Neural cell (in vitro differentiated cells): ENCODE measurements around the gene MAN2B2. TPM values are rescaled to one million over a fixed set of nuclear protein-coding genes. Genes with fewer than 3 reads are reported as not detected.

ENCODE experiments used
- H2AFZ ChIP-seq: fragments of 200-600, 300-800 bp; sonication (generic), shearing (Covaris generic); 2 replicates; pipeline ENCODE4 v1.6.0; 2014; ENCODE audit warnings: low read depth, mild to moderate bottlenecking, antibody characterized with exemption, low read length, moderate library complexity
- H3F3A ChIP-seq: fragments of 200-600 bp; shearing (Covaris generic); 2 replicates; pipeline ENCODE4 v1.6.1; 2016; ENCODE audit warnings: mild to moderate bottlenecking, moderate library complexity, mixed read lengths, antibody characterized with exemption, low read length; ENCODE audit not compliant: insufficient read depth, poor library complexity, severe bottlenecking
- H3K27ac ChIP-seq: fragments of 200-600, 300-800 bp; sonication (generic), shearing (Covaris generic); 2 replicates; pipeline ENCODE4 v1.5.1; 2014; ENCODE audit warnings: mild to moderate bottlenecking, low read length, moderate library complexity
- H3K27me3 ChIP-seq: fragments of 300-800, 200-600 bp; sonication (generic), shearing (Covaris generic); 2 replicates; pipeline ENCODE4 v1.6.0; 2014; ENCODE audit warnings: mild to moderate bottlenecking, low read depth, low read length, moderate library complexity; ENCODE audit not compliant: insufficient read depth
- H3K36me3 ChIP-seq: fragments of 300-800, 200-600 bp; sonication (generic), shearing (Covaris generic); 2 replicates; pipeline ENCODE4 v1.5.1; 2014; ENCODE audit warnings: mild to moderate bottlenecking, antibody characterized with exemption, low read length, moderate library complexity; ENCODE audit not compliant: insufficient read depth
- H3K4me2 ChIP-seq: fragments of 300-800, 200-600 bp; sonication (generic), shearing (Covaris generic); 2 replicates; pipeline ENCODE4 v1.6.0; 2014; ENCODE audit warnings: mild to moderate bottlenecking, low read length
- H3K4me3 ChIP-seq: fragments of 300-800, 200-600 bp; sonication (generic), shearing (Covaris generic); 2 replicates; pipeline ENCODE4 v1.5.1; 2014; ENCODE audit warnings: mild to moderate bottlenecking, low read length, moderate library complexity
- H3K79me2 ChIP-seq: fragments of 200-600 bp; shearing (Covaris generic); replicated peaks from 2 replicates; pipeline ENCODE4 v1.6.0; 2014; ENCODE audit warnings: mild to moderate bottlenecking, low read length, moderate library complexity; ENCODE audit not compliant: insufficient read depth
- H3K9ac ChIP-seq: fragments of 300-800, 200-600 bp; sonication (generic), shearing (Covaris generic); 2 replicates; pipeline ENCODE4 v1.6.1; 2016; ENCODE audit warnings: mild to moderate bottlenecking, low read length, mixed read lengths
- H3K9me2 ChIP-seq: fragments of 200-600 bp; shearing (Covaris generic); 2 replicates; pipeline ENCODE4 v1.6.1; 2016; ENCODE audit warnings: mild to moderate bottlenecking, low read length, mixed read lengths; ENCODE audit not compliant: insufficient read depth
- H3K9me3 ChIP-seq: fragments of 200-600, 300-800 bp; sonication (generic), shearing (Covaris generic); 2 replicates; pipeline ENCODE4 v1.6.1; 2016; ENCODE audit warnings: mild to moderate bottlenecking, mixed run types, low read length, moderate library complexity, mixed read lengths
- H4K20me1 ChIP-seq: fragments of 200-600 bp; shearing (Covaris generic); 2 replicates; pipeline ENCODE4 v1.6.1; 2016; ENCODE audit warnings: mild to moderate bottlenecking, mixed run types; ENCODE audit not compliant: insufficient read depth
- EP300 ChIP-seq: fragments of 450-650 bp; conservative IDR thresholded peaks from 2 replicates; pipeline ENCODE4 v1.6.1; 2014; ENCODE audit warnings: antibody characterized with exemption, mild to moderate bottlenecking, moderate library complexity; ENCODE audit not compliant: poor library complexity, severe bottlenecking
- EZH2 ChIP-seq: fragments of 200-600, 300-800 bp; shearing (Covaris generic), sonication (generic); IDR thresholded peaks from 2 replicates; pipeline ENCODE4 v1.6.1; 2014; ENCODE audit warnings: antibody characterized with exemption, low read length, borderline replicate concordance, mild to moderate bottlenecking; ENCODE audit not compliant: insufficient read depth, poor library complexity, severe bottlenecking
- MXI1 ChIP-seq: fragments of 450-650 bp; conservative IDR thresholded peaks from 2 replicates; pipeline ENCODE4 v1.6.1; 2014; ENCODE audit warnings: antibody characterized with exemption, mild to moderate bottlenecking; ENCODE audit not compliant: poor library complexity, severe bottlenecking
- POLR2AphosphoS5 ChIP-seq: IDR thresholded peaks from 2 replicates; pipeline ENCODE4 v1.6.1; 2012
- RAD21 ChIP-seq: fragments of 450-650 bp; conservative IDR thresholded peaks from 2 replicates; pipeline ENCODE4 v1.6.1; 2014; ENCODE audit warnings: antibody characterized with exemption, mild to moderate bottlenecking, moderate library complexity
- SMC3 ChIP-seq: fragments of 450-650 bp; conservative IDR thresholded peaks from 2 replicates; pipeline ENCODE4 v1.6.1; 2014; ENCODE audit warnings: antibody characterized with exemption, mild to moderate bottlenecking, moderate library complexity; ENCODE audit not compliant: poor library complexity
- TAF1 ChIP-seq: IDR thresholded peaks from 2 replicates; pipeline ENCODE4 v1.6.1; 2012; ENCODE audit warnings: low read depth
- polyA plus RNA-seq: library from polyadenylated mRNA; depleted of rRNA; stranded (reverse); fragments of >200 nt; gene quantifications from 2 replicates; pipeline ENCODE4 v1.2.3, GENCODE V29; 2014
- TF ChIP-seq, protein P1 (sequence below): IDR thresholded peaks from 2 replicates; pipeline ENCODE4 v1.6.1; 2012; ENCODE audit warnings: borderline replicate concordance
- TF ChIP-seq, protein P2 (sequence below): fragments of 450-650 bp; IDR thresholded peaks from 2 replicates; pipeline ENCODE4 v1.5.1; 2014; ENCODE audit warnings: antibody characterized with exemption, mild to moderate bottlenecking, moderate library complexity; ENCODE audit not compliant: poor library complexity, severe bottlenecking

Gene MAN2B2
- polyA plus RNA-seq, 1 donor from 2014 or later = 7.5 TPM

DNA sequence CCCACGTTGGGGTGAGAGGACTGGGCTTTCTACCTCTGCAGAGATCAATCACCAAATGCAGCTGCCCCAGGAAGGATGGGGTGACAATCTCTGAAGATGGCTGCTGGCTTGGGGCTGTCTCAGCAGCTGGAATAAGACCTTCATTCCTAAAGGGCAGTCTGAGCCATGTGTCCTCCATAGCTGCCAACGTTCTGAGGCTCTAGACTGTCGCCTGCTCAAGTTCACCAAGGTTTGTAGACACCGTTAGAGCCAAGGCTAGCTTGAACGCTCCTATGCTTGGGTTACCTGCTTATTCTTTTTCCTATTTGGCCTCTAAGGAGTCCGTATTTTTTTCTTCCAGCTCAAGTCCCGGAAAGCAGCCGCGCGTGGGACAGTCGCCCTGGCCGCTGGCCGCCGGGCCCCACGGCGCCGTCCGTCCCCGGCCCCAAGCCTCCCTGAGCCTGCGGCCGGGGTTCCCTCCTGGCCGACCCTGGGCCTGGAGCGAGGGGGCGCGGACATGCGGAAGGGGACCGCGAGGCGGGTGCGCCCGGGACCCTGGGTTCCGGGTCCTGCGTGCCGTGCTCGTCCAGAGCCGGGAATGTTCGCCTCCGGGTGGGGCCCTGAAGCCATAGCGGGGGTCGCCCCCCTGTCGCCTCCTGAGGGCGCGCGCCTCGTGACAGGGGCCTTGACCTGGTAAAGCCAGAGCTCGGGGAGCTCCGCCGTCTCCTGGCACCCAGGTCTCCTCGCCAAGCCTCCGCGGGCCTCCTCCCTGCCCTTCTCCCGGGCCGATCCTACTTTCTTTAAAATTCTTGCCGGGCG lies 88.8 kb downstream of the MAN2B2 start:
- H4K20me1 ChIP-seq = no peaks in the 10 kb centered on the region
- no peak overlapping the region for H3K4me3 ChIP-seq
- no peak overlapping the region for H3K4me2 ChIP-seq
- no peaks in the 10 kb centered on the region for H3K79me2 ChIP-seq
- no peak overlapping the region for H3K9ac ChIP-seq
- no peak overlapping the region for H3K27ac ChIP-seq
- no peak for TF ChIP-seq MXI1
- no peak for TF ChIP-seq EP300
- TF ChIP-seq POLR2AphosphoS5 = no peak
- TF ChIP-seq EZH2 = no peak
- TF ChIP-seq, protein P1, sequence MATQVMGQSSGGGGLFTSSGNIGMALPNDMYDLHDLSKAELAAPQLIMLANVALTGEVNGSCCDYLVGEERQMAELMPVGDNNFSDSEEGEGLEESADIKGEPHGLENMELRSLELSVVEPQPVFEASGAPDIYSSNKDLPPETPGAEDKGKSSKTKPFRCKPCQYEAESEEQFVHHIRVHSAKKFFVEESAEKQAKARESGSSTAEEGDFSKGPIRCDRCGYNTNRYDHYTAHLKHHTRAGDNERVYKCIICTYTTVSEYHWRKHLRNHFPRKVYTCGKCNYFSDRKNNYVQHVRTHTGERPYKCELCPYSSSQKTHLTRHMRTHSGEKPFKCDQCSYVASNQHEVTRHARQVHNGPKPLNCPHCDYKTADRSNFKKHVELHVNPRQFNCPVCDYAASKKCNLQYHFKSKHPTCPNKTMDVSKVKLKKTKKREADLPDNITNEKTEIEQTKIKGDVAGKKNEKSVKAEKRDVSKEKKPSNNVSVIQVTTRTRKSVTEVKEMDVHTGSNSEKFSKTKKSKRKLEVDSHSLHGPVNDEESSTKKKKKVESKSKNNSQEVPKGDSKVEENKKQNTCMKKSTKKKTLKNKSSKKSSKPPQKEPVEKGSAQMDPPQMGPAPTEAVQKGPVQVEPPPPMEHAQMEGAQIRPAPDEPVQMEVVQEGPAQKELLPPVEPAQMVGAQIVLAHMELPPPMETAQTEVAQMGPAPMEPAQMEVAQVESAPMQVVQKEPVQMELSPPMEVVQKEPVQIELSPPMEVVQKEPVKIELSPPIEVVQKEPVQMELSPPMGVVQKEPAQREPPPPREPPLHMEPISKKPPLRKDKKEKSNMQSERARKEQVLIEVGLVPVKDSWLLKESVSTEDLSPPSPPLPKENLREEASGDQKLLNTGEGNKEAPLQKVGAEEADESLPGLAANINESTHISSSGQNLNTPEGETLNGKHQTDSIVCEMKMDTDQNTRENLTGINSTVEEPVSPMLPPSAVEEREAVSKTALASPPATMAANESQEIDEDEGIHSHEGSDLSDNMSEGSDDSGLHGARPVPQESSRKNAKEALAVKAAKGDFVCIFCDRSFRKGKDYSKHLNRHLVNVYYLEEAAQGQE = no peak
- no peaks in the 10 kb centered on the region for H3K36me3 ChIP-seq
- no peaks in the 10 kb centered on the region for H3F3A ChIP-seq
- H2AFZ ChIP-seq = no peak overlapping the region
- H3K27me3 ChIP-seq = no peaks in the 10 kb centered on the region
- H3K9me2 ChIP-seq = no peaks in the 10 kb centered on the region
- H3K9me3 ChIP-seq = no peaks in the 10 kb centered on the region

DNA sequence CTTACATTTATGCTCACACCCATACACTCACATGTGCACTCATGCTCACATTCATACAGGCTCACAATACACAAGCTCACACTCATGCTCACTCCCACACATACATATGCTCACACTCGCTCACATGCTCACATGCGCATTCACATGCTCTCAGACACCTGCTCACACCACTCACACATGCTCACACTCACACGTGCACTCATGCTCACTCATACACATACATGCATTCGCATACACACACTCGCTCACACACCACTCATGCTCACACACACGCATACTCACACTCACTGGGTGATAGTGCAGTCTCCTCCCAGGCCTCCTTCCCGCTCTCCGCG lies 90.3 kb downstream of the MAN2B2 start:
- TF ChIP-seq MXI1 (no peak), POLR2AphosphoS5 (no peak), SMC3 (no peak), EP300 (no peak), EZH2 (no peak), TAF1 (no peak), RAD21 (no peak)
- TF ChIP-seq, protein P2, sequence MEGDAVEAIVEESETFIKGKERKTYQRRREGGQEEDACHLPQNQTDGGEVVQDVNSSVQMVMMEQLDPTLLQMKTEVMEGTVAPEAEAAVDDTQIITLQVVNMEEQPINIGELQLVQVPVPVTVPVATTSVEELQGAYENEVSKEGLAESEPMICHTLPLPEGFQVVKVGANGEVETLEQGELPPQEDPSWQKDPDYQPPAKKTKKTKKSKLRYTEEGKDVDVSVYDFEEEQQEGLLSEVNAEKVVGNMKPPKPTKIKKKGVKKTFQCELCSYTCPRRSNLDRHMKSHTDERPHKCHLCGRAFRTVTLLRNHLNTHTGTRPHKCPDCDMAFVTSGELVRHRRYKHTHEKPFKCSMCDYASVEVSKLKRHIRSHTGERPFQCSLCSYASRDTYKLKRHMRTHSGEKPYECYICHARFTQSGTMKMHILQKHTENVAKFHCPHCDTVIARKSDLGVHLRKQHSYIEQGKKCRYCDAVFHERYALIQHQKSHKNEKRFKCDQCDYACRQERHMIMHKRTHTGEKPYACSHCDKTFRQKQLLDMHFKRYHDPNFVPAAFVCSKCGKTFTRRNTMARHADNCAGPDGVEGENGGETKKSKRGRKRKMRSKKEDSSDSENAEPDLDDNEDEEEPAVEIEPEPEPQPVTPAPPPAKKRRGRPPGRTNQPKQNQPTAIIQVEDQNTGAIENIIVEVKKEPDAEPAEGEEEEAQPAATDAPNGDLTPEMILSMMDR = no peak
- TF ChIP-seq, protein P1 = no peak
- no peaks in the 10 kb centered on the region for H3K9me2 ChIP-seq
- H3K36me3 ChIP-seq = no peaks in the 10 kb centered on the region
- H3K27ac ChIP-seq = no peak overlapping the region
- H3K4me2 ChIP-seq = no peak overlapping the region
- H3F3A ChIP-seq = no peaks in the 10 kb centered on the region
- H3K4me3 ChIP-seq = no peak overlapping the region
- H2AFZ ChIP-seq = no peak overlapping the region
- H4K20me1 ChIP-seq = no peaks in the 10 kb centered on the region
- no peaks in the 10 kb centered on the region for H3K79me2 ChIP-seq
- H3K9ac ChIP-seq = no peak overlapping the region
- H3K27me3 ChIP-seq = no peaks in the 10 kb centered on the region
- H3K9me3 ChIP-seq = no peaks in the 10 kb centered on the region
